GM23338 (cell line): Measurements from ENCODE around the gene INTS3.

Experiments
- TF ChIP-seq, protein P1 (sequence below): IDR thresholded peaks from one replicate; pipeline ENCODE4 v1.6.1; 2018; ENCODE audit warnings: antibody characterized with exemption; ENCODE audit not compliant: unreplicated experiment
- TF ChIP-seq, protein P2 (sequence below), 2 experiments: fragments of 200-600 bp in 1 of 2; sonication (generic) in 1 of 2; conservative IDR thresholded peaks; 2 replicates each; pipeline versions ENCODE4 v1.5.1 to v1.6.1; 2016 to 2017; ENCODE audit warnings: antibody characterized with exemption in 2 of 2, low read depth in 2 of 2, mild to moderate bottlenecking in 2 of 2, moderate library complexity in 1 of 2

DNA sequence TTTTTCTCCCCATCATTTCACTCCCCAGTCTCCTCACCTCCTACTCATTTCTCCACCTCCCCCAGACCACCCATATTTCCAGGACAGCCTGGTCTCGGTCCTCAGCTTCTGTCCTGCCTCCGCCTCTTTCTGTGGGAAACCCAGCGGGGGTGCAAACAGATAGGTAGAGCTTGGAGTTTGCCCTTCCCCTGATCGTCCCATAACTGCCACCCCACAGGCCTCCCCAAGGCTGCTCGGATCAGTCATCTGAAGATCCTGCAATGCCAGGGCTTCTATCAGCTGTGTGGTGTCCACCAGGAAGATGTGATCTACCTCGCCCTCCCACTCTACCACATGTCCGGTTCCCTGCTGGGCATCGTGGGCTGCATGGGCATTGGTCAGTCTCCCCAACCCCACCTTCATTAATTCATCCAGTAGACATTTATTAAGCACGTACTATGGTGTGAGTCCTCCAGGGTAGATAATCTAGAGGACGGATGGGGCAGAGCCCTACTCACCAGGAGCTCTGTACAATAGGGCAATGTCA lies 49.1 kb downstream of the INTS3 start:
- TF ChIP-seq, protein P1, sequence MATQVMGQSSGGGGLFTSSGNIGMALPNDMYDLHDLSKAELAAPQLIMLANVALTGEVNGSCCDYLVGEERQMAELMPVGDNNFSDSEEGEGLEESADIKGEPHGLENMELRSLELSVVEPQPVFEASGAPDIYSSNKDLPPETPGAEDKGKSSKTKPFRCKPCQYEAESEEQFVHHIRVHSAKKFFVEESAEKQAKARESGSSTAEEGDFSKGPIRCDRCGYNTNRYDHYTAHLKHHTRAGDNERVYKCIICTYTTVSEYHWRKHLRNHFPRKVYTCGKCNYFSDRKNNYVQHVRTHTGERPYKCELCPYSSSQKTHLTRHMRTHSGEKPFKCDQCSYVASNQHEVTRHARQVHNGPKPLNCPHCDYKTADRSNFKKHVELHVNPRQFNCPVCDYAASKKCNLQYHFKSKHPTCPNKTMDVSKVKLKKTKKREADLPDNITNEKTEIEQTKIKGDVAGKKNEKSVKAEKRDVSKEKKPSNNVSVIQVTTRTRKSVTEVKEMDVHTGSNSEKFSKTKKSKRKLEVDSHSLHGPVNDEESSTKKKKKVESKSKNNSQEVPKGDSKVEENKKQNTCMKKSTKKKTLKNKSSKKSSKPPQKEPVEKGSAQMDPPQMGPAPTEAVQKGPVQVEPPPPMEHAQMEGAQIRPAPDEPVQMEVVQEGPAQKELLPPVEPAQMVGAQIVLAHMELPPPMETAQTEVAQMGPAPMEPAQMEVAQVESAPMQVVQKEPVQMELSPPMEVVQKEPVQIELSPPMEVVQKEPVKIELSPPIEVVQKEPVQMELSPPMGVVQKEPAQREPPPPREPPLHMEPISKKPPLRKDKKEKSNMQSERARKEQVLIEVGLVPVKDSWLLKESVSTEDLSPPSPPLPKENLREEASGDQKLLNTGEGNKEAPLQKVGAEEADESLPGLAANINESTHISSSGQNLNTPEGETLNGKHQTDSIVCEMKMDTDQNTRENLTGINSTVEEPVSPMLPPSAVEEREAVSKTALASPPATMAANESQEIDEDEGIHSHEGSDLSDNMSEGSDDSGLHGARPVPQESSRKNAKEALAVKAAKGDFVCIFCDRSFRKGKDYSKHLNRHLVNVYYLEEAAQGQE: no peak
- TF ChIP-seq, protein P2, sequence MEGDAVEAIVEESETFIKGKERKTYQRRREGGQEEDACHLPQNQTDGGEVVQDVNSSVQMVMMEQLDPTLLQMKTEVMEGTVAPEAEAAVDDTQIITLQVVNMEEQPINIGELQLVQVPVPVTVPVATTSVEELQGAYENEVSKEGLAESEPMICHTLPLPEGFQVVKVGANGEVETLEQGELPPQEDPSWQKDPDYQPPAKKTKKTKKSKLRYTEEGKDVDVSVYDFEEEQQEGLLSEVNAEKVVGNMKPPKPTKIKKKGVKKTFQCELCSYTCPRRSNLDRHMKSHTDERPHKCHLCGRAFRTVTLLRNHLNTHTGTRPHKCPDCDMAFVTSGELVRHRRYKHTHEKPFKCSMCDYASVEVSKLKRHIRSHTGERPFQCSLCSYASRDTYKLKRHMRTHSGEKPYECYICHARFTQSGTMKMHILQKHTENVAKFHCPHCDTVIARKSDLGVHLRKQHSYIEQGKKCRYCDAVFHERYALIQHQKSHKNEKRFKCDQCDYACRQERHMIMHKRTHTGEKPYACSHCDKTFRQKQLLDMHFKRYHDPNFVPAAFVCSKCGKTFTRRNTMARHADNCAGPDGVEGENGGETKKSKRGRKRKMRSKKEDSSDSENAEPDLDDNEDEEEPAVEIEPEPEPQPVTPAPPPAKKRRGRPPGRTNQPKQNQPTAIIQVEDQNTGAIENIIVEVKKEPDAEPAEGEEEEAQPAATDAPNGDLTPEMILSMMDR (conservative IDR thresholded peaks at IDR 0.05; ENCODE audit: low read depth in 2 of 2): no peak
